Endothelial cell of umbilical vein (primary cell): ENCODE measurements around the gene CCDC85C. TPM values are rescaled to one million over a fixed set of nuclear protein-coding genes. Genes with fewer than 3 reads are reported as not detected.

Experiments
- BruUV-seq: library from RNA; stranded (reverse); fragments of 400-500 nt; replicated peaks from 2 replicates; lab custom pipeline; 2021; lab: Mats Ljungman, UMichigan
- CTCF ChIA-PET: fragments of 300-600, 350-600 bp; sonication (Branson Sonifier 250); formaldehyde crosslinking; loops from one replicate; lab custom pipeline; 2021; ENCODE audit warnings: antibody characterized with exemption, inconsistent platforms; lab: Charles Lee
- POLR2A ChIA-PET: fragments of 300-600, 350-600 bp; sonication (Branson Sonifier 250); formaldehyde crosslinking; loops from one replicate; lab custom pipeline; 2021; ENCODE audit warnings: antibody characterized with exemption, inconsistent platforms; lab: Charles Lee
- DNase-seq: peaks from one replicate; pipeline ENCODE4 v3.0.0-alpha.2; 2011; ENCODE audit warnings: low read depth, low spot score
- FAIRE-seq: peaks from 2 replicates; lab custom pipeline; 2011; peaks lifted over from hg19 to GRCh38; lab: Jason Lieb, UNC
- H2AFZ ChIP-seq: 2 replicates; pipeline ENCODE4 v1.6.0; 2012; ENCODE audit warnings: low read depth, low read length, control low read depth, inconsistent platforms
- H3K27ac ChIP-seq: 2 replicates; pipeline ENCODE4 v1.5.1; 2011; ENCODE audit warnings: low read depth, mild to moderate bottlenecking, control low read depth, low read length, moderate library complexity; ENCODE audit not compliant: insufficient read depth
- H3K27me3 ChIP-seq, 2 experiments: 2 replicates each; pipeline versions ENCODE4 v1.6.0 to v1.6.1; 2011; ENCODE audit warnings: low read length in 2 of 2, mixed read lengths in 1 of 2; ENCODE audit not compliant: control insufficient read depth in 2 of 2, insufficient read depth in 2 of 2
- H3K36me3 ChIP-seq, 2 experiments: 2 replicates in 1 of 2; 3 replicates in 1 of 2; pipeline ENCODE4 v1.5.1; 2011; ENCODE audit warnings: low read length in 2 of 2, mild to moderate bottlenecking in 1 of 2, moderate library complexity in 1 of 2; ENCODE audit not compliant: control insufficient read depth in 2 of 2, insufficient read depth in 2 of 2; ENCODE audit errors: extremely low read depth in 1 of 2
- H3K4me1 ChIP-seq: 3 replicates; pipeline ENCODE4 v1.5.1; 2011; ENCODE audit warnings: mild to moderate bottlenecking, low read length; ENCODE audit not compliant: control insufficient read depth, insufficient read depth; ENCODE audit errors: extremely low read depth
- H3K4me2 ChIP-seq: 2 replicates; pipeline ENCODE4 v1.6.1; 2011; ENCODE audit warnings: low read length, control low read depth, mixed read lengths; ENCODE audit not compliant: insufficient read depth
- H3K4me3 ChIP-seq, 3 experiments: fragments of 200-600 bp in 1 of 3; sonication (generic), shearing (Covaris generic) in 1 of 3; replicated peaks in 1 of 3; 2 replicates each; pipeline ENCODE4 v1.5.1; 2011 to 2016; ENCODE audit warnings: control low read depth in 3 of 3, low read length in 3 of 3, mild to moderate bottlenecking in 2 of 3, inconsistent platforms in 1 of 3, low read depth in 1 of 3, moderate library complexity in 1 of 3; ENCODE audit not compliant: insufficient read depth in 1 of 3
- H3K79me2 ChIP-seq: 2 replicates; pipeline ENCODE4 v1.6.0; 2012; ENCODE audit warnings: low read length, inconsistent platforms; ENCODE audit not compliant: control insufficient read depth, insufficient read depth
- H3K9ac ChIP-seq: replicated peaks from 2 replicates; pipeline ENCODE3; 2011; ENCODE audit warnings: low read length, control low read depth; ENCODE audit not compliant: insufficient read depth; ENCODE audit errors: extremely low read depth
- H3K9me1 ChIP-seq: replicated peaks from 3 replicates; pipeline ENCODE4 v1.6.0; 2011; ENCODE audit warnings: mild to moderate bottlenecking, low read length; ENCODE audit not compliant: control insufficient read depth, insufficient read depth; ENCODE audit errors: extremely low read depth
- H3K9me3 ChIP-seq: replicated peaks from 2 replicates; pipeline ENCODE4 v1.5.1; 2012; ENCODE audit warnings: low read length, inconsistent platforms; ENCODE audit not compliant: control insufficient read depth, insufficient read depth
- H4K20me1 ChIP-seq: replicated peaks from 2 replicates; pipeline ENCODE3; 2011; ENCODE audit warnings: mild to moderate bottlenecking, low read length; ENCODE audit not compliant: control insufficient read depth, insufficient read depth; ENCODE audit errors: extremely low read depth
- CTCF ChIP-seq, 2 donors: IDR thresholded peaks; 1 replicate in 1 of 2; 2 replicates in 1 of 2; pipeline ENCODE4 v1.5.1; 2011; ENCODE audit warnings: low read length in 2 of 2, mild to moderate bottlenecking in 2 of 2, moderate library complexity in 2 of 2, control low read depth in 1 of 2, inconsistent platforms in 1 of 2, low read depth in 1 of 2; ENCODE audit not compliant: insufficient read depth in 1 of 2; ENCODE audit errors: extremely low read depth in 1 of 2
- EZH2 ChIP-seq: IDR thresholded peaks from 2 replicates; pipeline ENCODE4 v1.6.1; 2012; ENCODE audit warnings: borderline replicate concordance, low read depth, mild to moderate bottlenecking, moderate library complexity, low read length, inconsistent platforms; ENCODE audit not compliant: severe bottlenecking
- FOS ChIP-seq: IDR thresholded peaks from 2 replicates; pipeline ENCODE4 v1.6.1; 2011; ENCODE audit warnings: mild to moderate bottlenecking, low read length, moderate library complexity, borderline replicate concordance; ENCODE audit not compliant: insufficient read depth
- GATA2 ChIP-seq: IDR thresholded peaks from 2 replicates; pipeline ENCODE4 v1.7.0; 2011; ENCODE audit warnings: low read depth, mild to moderate bottlenecking, moderate library complexity, mixed read lengths, low read length; ENCODE audit not compliant: insufficient read length, insufficient read depth
- JUN ChIP-seq: IDR thresholded peaks from 2 replicates; pipeline ENCODE4 v1.6.1; 2011; ENCODE audit warnings: borderline replicate concordance, low read depth; ENCODE audit not compliant: insufficient read length, insufficient read depth
- MAX ChIP-seq: IDR thresholded peaks from 2 replicates; pipeline ENCODE4 v1.6.1; 2011; ENCODE audit not compliant: insufficient read depth, insufficient read length
- MYC ChIP-seq: IDR thresholded peaks from one replicate; pipeline ENCODE4 v1.6.1; 2011; ENCODE audit warnings: mild to moderate bottlenecking, low read depth, low read length
- POLR2A ChIP-seq: IDR thresholded peaks from 2 replicates; pipeline ENCODE4 v1.6.1; 2012; ENCODE audit warnings: low read depth, mild to moderate bottlenecking, control low read depth, low read length
- POLR2AphosphoS5 ChIP-seq: IDR thresholded peaks from 2 replicates; pipeline ENCODE4 v1.6.1; 2012; ENCODE audit warnings: low read depth, mild to moderate bottlenecking, control low read depth, low read length, moderate library complexity; ENCODE audit not compliant: insufficient read depth
- dilution Hi-C: fragments of 300-500 bp; cut with MboI; formaldehyde crosslinking; loops from one replicate; pipeline ENCODE4 v1.15.0; 2019; ENCODE audit warnings: low sequenced_read_pairs; ENCODE audit not compliant: extremely low pct_ligation_motif_present
- intact Hi-C: fragments of 100-400 bp; cut with micrococcal nuclease; formaldehyde crosslinking; loops from one replicate; pipeline ENCODE4 v1.10.0; 2022
- polyA plus RNA-seq, 4 experiments: library from polyadenylated mRNA; depleted of rRNA in 3 of 4; stranded (reverse) in 3 of 4; unstranded in 1 of 4; fragments of >200 nt; gene quantifications; 2 replicates each; pipeline versions ENCODE4 v1.2.1 to v1.2.3, GENCODE V29; 2011 to 2012; ENCODE audit warnings: missing spikeins in 1 of 4
- total RNA-seq: library from RNA; stranded (reverse); gene quantifications from 2 replicates; pipeline ENCODE4 v1.2.3, GENCODE V29; 2021

Gene CCDC85C
- total and polyA plus RNA-seq, 2 donors (not counting 3 experiments of a cell fraction or from before 2014, with no cell fraction given), result 7.5 to 17.8 TPM

GRCh38 chr14:99573000-99573330 is 31.0 kb downstream of the CCDC85C start:
- H3K9me1 ChIP-seq, result no peaks in the 10 kb centered on the region
- dilution Hi-C loops (no loop called here), intact Hi-C loops (no loop called here)
- no peak for TF ChIP-seq MAX
- TF ChIP-seq JUN, result no peak
- no peak for TF ChIP-seq CTCF (IDR thresholded peaks at IDR 0.05; ENCODE audit: extremely low read depth in 1 of 2, insufficient read depth in 1 of 2, low read depth in 1 of 2, low read length in 2 of 2)
- no peak for TF ChIP-seq MYC
- no peak for TF ChIP-seq GATA2
- no peak for TF ChIP-seq POLR2A
- TF ChIP-seq POLR2AphosphoS5, result no peak
- no peak for TF ChIP-seq EZH2
- no peak for TF ChIP-seq FOS
- BruUV-seq, result no TSS peak
- no peaks in the 10 kb centered on the region for H3K36me3 ChIP-seq
- H3K27ac ChIP-seq, result no peak overlapping the region
- H3K4me2 ChIP-seq, result no peak overlapping the region
- FAIRE-seq (no peak), DNase-seq (no peak)
- no peaks in the 10 kb centered on the region for H3K27me3 ChIP-seq
- ChIA-PET POLR2A (no interaction called here), CTCF (interaction anchor here (0.7 to 1.4 kb wide), 2 partner anchors 24 to 47 kb away, joined by 3 read pairs; no protein-coding TSS in a partner anchor)
- no peaks in the 10 kb centered on the region for H3K4me1 ChIP-seq
- no peaks in the 10 kb centered on the region for H3K79me2 ChIP-seq
- no peak overlapping the region for H3K9ac ChIP-seq
- no peaks in the 10 kb centered on the region for H4K20me1 ChIP-seq
- H3K9me3 ChIP-seq, result no peaks in the 10 kb centered on the region
- no peak overlapping the region for H3K4me3 ChIP-seq
- H2AFZ ChIP-seq, result no peak overlapping the region
